ENCODE results near the gene FAM24B.

DNA sequence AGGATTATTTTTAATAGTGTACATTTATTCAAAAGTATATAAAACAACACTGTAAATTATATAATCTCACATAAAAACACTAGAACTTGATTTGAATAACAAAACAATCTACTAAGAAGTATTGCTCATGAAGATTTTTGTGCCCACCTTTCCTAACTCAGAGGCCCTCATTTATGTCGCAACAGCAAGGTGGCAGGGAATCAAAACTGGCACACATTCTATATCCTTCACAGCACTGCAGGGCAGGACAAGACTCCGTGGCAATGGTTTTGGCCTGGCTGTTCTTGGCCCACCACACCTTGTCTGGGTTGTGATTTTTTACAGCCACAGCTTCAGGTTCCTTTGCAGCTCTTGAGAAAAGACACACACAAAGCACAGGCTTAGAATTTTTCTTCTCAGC is 30.3 kb downstream of the FAM24B start:
- TF ChIP-seq, protein P1, sequence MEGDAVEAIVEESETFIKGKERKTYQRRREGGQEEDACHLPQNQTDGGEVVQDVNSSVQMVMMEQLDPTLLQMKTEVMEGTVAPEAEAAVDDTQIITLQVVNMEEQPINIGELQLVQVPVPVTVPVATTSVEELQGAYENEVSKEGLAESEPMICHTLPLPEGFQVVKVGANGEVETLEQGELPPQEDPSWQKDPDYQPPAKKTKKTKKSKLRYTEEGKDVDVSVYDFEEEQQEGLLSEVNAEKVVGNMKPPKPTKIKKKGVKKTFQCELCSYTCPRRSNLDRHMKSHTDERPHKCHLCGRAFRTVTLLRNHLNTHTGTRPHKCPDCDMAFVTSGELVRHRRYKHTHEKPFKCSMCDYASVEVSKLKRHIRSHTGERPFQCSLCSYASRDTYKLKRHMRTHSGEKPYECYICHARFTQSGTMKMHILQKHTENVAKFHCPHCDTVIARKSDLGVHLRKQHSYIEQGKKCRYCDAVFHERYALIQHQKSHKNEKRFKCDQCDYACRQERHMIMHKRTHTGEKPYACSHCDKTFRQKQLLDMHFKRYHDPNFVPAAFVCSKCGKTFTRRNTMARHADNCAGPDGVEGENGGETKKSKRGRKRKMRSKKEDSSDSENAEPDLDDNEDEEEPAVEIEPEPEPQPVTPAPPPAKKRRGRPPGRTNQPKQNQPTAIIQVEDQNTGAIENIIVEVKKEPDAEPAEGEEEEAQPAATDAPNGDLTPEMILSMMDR (IDR thresholded peaks at IDR 0.05; ENCODE audit: low read depth, low read length): no peak
- TF ChIP-seq EZH2phosphoT487 (IDR thresholded peaks at IDR 0.05; ENCODE audit: low read depth): no peak
